HG02981 (cell line): ENCODE measurements around the gene CTRB1.
"Not testable (repeated sequence)": the region's sequence is repeated elsewhere in the genome, so short reads cannot be mapped to it uniquely, and the experiment has no call there.

Experiments used
- ATAC-seq: cut with Tn5 transposase; IDR thresholded peaks from one replicate; pipeline ENCODE4 v1.9.1; 2021; ENCODE audit warnings: mild to moderate bottlenecking, moderate library complexity; ENCODE audit not compliant: unreplicated experiment

The CTRB1 gene

DNA sequence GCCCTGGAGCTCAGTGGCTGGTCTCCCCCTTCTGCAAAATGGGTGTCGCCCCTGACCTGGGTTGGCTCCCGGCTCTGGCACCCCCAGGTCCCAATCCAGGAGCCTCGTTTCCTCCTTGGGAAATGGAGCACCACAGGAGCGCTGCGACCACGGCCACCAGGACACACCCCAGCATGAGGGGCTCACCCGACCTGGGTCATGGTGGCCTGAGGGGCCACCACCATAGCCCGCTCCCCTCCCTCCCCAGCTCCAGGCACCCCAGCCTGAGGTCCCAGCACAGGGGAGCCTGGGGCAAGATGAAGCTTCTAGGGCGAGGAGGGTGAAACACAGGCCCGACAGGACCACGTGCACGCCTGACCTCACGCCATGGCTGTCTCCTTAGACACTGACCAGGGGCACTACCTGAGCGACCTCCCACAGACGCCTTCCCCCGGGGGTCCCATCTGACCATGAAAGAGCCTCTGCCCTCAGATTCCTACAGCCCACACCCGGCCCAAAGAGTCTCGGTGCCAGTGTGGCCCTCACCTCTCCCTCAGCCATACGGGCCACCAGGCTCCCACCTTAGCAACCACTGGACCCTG lies 20.8 kb downstream of the CTRB1 start:
- no peak for ATAC-seq

DNA sequence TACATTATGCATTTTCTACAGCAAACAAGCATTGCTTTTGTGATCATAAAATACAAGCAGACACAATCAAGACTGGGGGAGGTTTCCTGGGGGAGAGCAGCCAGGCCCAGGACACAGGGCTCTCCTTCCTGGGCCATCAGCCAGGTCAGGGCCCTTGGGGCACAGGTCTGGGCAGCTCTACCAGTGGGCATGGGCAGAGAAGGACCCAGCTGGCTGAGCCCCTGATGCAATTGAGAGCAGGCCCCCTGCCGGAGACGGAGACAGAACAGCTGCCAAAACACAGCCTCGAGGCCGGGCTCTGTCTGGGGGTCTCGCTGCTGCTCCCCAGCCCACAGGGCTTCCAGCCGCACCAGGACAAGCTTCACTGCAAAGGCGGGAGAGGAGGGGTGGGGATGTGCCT lies 21.8 kb downstream of the CTRB1 start:
- ATAC-seq, result not testable (repeated sequence)

DNA sequence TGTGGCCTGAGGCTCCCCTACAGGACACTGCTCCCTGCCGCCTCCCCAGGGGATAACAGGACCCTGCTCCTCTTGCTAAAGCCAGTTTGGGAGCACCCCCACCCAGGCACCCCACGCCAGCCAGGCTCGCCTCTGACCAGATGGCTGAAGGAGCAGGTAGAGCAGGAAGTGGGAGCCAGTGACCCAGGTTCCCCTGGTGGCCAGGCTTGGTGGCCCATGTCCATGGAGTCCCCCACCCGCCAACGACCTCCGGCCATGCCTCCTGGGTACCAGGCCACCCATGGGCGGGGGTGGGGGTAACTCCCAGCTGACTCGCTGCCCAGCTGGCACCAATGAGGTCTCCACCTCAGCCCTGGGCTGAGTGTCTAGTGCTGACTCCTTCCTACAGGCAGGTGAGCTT lies 22.6 kb downstream of the CTRB1 start:
- ATAC-seq, result no peak

DNA sequence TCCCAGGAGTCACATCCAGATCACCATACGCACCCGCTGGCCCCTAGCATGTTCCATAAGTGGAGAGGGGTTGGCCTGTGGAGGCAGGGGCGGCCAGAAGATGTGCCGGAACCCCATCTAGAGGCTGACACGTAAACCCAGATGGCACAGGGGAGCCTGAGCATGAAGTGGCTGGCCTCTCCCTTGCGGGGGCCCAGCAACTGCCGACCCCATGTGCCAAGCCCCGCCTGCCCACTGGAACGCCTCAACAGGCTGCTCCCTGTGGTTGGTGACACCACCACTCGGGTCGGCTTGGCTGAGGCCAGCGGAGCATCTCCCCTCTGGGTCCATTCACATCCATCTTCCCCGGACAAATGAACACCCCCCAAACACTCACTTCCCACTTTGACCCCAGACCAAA lies 23.2 kb downstream of the CTRB1 start:
- ATAC-seq, result no peak

DNA sequence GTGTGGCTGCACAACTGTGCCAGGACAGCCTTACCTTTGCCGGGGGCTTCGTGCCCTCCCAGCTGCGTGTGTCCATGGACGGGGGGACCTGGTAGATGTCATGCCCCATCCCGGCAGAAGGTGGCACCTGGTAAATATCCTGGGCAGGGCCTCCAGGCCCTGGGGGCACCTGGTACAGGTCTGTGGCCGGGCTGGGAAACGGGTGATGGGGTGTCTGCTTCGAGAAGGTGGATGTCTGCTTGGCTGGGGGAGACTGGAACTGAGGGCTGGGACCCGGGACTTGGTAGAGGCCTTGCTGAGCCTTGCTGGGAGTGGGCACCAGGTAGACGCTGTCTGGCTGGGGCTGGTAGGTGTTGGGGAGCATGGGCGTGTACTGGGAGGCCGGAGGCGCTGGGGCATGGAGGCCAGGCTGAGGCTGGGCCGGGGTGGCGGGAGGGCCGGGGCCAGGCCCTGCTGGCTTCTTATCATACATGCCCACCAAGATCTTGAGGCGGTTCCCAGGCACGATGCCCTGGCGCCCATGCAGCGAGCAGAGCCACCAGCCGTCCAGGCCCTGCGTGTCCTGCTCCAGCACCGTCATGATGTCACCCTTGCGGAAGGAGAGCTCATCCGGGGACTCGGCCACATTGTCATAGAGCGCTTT lies 23.8 kb downstream of the CTRB1 start:
- not testable (repeated sequence) for ATAC-seq

DNA sequence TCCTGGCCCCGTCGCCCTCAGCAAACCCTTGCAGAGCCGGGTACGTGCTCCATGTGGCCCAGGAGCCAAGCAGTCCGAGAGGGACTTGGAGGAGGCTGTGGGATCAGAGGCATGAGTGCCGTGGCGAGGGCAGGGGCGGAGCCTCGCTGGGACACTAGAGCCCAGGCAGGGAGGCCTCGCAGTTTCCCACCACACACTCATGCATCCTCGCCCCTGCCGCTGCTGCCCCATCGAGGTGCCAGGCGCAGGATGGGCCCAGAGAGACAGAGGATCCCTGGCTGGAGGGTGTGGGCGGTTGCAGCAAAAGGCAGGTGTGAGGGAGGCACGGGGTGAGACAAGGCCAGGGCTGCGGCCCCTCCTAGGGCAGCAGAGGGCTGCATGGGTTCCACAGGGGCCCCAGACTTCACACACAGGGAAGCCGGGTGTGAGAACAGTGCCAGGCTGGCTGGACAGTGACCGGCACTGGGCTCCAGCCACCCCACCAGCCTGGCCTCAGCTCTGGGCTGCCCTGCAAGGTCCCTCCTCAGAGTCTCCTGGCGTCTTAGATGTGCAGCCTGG lies 25.0 kb downstream of the CTRB1 start:
- no peak for ATAC-seq

DNA sequence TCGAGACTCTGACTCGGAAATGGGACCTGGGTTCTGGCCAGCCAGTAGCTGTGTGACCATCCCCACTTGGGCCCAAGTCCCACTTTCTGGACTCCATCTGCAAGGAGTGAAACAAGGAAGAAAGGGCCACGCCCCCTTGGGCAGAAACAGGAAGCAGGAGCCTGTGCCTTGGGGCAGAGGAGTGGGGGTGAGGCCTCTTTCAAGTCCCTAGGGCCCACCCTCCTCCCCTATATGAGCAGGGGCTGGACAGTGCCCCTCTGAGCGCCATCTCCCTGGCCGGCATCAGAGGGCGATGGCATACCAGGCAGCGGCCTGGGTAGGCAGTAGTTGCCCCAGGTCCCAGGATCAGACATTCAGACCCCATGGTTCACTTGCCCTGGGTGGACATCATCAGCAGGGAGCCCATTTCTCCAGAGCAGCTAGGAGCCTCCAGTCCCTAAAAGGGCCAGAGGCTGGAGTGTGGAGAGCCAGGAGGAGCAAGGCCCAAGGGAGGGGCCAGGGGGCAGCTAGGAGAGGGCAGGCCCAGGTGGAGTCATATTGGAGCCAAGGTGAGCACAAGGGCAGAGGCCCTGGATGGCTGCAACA lies 25.5 kb downstream of the CTRB1 start:
- no peak for ATAC-seq

DNA sequence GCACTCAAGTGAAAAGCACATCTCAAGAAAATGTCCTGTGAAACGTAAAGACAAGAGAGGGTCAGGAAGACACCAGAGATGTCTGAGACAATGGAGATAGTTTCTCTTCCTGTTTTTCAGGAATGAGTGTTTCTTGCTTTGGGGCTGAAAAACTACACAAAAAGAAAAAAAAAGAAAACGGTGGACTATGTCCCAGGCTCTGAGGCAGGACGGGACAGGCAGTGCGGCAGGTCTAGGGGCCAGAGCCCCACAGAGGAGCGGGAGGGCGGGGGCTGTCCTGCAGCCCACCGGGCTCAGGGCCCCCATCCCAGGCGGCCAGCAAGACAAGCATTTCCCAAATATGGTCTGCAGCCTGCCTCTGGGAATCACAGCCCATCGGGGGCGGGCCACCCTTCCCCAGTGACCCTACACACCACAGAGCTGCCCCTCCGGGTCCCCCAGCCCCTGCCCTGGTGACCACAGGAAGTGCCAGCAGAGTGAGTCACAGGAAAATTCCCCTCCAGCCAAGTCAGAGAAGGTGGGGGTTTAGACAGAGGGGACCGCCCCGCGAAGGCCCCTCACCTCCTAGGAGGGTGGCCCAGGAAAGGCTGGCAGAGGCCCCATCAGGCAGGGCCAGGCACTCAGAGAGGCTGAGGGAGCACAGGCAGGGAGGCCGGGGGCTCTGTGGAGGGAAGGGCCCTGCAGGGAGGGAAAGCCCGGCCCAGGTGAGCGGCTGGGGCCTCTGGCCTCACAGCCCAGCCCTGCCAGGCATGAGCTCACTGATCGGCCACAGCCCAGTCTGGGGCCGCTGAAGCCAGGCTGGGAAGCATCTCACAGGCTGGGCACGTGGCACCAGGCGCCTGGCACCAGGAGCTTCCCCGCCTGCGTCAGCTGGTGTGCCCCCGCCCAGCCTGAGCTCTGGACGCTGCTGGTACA lies 26.3 kb downstream of the CTRB1 start:
- ATAC-seq, result no peak

DNA sequence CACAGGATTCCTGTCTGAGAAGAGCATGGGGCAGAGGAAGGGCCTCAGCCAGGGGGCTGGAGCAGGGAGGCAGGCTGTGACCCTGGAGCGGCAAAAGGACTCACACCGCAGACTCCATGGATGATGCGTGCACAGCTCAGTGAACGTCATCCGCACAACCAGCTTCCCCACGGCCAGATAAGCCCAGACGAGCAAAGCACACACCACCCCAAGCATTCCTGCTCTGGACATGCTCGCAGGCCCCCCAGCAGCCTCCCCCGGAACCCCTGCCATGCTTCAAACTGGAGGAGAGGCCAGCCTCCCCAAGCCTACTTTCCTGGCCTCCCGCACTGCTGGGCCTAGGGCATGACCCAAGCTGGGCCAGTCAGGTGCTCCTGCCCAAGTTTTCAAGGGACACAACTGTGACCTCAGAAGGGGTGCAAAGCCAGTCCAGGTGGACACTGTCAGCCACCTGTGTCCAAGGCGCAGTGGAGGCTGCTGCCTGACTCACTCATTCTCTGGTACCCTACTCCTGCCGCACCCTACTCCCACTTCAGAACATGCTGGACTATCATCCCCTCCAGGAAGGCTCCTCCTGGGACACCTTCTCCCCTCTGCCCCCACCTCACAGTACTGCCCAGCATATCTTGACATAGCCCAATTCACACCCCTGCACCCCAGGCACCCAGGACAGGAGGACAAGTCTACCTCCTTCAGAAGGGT lies 27.9 kb downstream of the CTRB1 start:
- ATAC-seq, result no peak

DNA sequence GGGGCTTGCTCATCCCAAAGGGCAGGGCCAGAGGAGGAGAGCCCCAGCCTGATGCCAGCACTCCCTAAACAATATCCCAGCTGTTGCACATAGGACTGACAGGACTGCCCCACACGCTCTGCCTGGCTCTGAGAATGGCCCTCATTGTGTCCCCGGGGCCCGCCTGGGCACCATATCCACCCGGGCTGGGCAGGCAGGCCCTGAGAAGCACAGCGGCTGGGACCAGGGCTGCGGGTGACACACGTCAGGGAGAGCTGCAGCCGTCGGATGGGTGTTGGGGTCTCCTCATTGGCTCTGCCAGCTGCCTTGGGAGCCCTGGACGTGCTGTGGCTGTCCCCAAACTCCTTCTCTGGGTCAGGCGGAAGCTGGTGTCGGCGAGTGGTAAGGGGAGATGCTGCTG lies 28.5 kb downstream of the CTRB1 start:
- no peak for ATAC-seq

DNA sequence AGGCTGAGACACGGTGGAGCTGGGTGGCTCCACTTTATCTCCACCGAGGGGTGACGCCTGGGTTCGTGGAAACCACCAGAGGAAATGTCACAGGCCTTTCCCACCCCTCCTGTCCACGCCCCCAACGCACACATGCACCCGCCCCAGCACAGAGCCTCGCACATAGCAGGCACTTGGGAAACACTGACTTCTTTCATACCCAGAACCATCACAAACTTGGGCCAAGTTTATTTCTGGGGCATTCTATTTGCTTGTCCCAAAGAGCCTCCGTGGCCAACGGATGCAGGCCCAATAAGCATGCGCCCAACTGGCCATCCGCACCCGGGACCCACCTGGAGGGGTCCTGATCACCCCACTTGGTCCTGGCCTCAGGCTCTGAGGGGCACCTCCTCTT lies 29.4 kb downstream of the CTRB1 start:
- ATAC-seq, result no peak

DNA sequence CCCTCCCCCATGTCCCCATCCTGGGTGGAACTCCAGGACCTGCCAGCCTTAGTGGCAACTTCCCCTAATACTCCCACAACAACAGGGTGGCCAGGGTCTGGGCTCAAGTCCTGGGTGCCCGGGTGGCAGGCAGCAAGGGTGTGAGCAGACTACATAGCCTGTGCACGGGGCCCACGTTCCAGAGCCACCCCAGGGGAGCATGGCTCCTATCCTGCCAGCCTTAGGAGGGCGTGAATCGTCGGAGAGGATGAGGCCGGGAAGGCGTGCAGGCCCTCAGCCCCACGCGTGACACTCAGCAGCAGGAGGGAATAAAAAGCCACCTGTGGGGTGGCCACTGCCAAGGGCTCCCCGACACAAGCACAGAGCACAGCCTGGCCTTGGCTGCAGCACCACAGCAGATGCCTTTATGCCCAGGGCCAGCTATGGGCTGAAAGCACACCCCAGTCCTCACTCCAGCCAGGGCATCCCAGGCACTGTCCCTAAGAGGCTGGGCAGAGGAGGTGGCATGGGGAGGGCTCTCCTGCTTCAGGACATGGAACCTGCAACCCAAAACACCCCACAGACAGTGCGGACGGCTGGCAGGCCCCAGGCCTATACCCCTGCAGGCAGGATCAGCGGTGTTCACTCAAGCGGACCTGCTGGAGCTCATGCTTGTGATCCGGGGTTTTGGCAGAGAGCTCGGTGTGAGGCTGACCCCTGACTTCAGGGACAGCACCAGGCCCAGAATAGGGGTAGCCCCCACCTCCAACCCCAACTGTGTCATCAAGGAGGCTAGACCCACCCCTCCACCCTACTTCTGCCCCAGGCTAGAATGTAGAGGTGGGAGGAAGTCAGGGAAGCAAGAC lies 30.0 kb downstream of the CTRB1 start:
- no peak for ATAC-seq

DNA sequence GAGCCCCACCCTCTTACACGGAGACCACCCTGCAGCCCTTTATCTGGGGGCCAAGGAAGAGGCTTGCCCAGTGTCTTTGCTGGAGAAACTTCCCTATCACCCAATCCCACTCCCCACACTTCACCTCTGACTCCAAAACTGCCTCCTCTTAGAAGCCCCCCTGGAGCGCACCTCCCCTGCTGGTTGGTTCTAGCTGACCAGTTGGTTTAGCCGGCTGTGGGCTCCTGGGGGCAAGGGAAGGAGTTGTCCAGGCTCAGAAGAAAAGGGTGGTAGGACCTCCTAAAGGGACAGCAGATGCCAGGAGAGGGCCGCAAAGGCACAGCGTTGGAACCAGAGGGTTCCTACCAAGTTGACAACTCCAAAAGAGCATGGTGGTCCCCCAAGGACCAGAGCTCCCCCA lies 30.7 kb downstream of the CTRB1 start:
- no peak for ATAC-seq

DNA sequence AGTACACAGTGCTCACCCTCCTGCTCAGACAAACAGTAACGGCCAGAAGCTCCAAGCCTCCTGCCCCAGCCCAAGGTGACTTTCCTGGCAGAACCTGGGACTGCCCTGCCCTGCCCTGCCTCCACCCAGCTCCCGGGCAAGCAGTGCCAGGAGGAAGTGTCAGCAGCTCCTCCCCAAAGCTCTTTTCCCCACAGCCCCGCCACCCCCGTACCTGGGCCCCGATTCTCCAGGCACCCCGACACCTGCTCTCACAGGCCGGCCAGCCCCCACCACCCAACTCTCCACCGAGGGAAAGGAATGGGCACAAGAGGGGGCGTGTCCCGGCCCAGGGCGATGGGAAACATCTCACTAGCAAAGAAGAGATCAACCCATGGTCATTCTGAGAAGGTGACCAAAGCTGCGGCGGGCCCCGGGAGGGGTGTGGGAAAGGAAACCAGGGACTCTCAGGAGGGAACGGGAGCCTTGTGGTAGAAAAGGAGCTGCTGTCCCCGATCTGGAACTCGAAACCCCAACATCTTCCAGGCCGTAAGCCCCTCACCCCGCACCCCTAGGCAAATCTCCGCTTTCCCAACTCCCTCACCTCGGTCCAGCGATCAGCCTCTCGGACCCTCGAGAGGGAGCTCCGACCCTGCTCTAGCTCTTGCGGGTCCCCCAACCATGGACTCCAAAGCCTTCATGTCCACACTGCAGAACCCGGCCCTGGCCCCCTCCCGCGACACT lies 31.5 kb downstream of the CTRB1 start:
- no peak for ATAC-seq

DNA sequence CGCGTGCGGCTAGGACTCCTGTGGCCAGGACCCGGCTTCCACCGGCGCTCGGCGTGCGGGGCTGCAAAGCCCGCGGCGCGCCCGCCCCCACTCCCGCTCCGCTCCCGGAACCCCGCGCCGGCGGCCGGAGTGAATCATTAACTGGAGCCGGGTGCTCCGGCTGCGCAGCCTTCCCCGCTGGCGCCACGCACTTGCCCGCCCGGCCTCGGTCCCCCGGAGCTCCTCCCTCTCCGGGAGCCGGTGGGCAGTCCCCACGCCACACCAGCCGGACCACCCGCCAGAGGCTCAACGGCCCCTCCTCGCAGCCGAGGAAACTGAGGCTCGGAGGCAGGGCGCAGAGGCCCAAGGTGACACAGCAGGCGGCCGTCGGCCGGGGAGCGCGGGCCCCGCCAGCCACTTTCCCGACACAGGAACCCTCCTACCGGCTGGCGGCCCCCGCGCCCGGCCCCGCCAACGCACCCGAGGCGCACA lies 32.1 kb downstream of the CTRB1 start:
- ATAC-seq, result peak; percentile 38

DNA sequence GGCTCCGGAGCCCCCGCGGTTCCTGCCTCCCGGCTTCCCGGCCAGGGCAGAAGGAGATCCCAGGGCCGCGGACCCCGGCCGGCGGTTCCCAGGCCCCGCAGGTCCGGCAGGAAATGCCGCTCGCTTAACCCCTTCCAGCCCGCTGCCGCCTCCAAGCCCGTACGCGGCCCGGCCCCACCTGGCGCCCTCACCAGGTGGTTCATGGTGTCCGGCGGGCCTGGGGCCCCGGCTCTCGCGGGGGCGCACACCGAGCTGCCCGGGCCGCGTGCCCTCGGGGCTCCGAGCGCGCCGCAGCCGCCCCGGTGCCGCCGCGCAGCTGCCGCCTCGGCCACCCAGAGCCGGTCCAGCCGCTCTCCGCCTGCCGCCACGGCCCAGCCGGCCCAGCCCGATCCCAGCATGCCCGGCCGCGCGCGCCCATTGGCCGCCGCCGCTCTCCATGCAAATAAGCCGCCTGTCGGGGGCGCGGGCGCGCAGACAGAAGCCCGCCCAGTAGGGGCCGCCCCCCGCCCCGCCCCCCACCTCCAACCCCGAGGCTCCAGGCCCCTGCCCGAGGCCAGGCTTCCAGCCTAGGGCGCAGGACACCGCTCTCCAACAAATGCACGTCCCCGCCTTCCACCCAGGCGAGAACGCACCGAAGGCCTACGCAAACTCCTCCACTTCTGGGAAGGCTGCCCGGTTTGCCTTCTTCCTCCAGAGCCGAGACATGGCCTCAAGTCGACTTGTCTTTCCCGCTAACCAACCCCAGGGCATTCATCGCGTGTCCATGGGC lies 32.7 kb downstream of the CTRB1 start, which contains the start of gene BCAR1:
BCAR1 (minus strand) TSS at position 345 of the 769 bp plus-strand sequence; CDS start at position 203, 142 bp downstream.
- ATAC-seq, result peak; percentile 68

DNA sequence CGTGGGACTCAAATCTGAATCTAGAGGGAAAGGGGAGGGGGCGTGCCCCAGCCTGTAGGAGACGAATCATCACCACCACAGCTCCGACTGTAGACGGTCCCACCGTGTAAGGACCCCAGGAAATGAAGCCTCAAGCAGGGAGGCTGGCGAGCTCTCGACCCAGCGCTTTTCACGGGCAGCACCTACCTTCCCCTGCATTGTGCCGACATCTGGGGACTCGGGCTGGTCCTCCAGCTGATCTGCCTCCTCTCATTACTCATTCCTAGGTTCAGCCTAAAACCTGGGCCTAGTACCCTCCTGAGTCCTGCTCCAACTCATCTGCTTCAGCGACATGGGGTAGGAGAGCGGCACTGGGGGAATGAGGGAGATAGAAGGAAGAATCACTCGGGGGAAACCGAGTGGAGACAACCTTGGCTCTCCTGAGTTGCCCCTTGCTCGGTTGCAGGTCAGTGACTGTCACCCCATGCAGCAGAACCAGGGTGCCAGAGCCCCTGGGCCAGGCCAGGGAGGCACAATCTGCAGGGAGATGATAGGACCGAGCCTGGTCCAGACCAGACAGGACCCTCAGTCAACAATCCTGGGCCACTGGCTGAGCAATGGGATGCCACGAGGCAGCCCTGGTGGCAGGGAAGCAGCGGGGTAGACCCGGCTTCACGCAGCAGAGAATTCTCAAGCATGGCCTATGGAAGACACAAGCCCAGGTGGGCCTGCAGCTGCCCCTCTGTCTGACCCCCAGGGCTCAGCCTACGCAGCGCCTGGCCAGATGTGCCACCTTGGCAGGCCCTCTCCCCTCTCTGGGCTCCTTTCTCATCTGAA lies 33.5 kb downstream of the CTRB1 start:
- ATAC-seq, result no peak
